RWPE1 (cell line): ENCODE measurements around the gene C1QL1.

Source experiments
- CTCF ChIA-PET: fragments of 350-600 bp; sonication (Branson Sonifier 250); formaldehyde crosslinking; extraction: SDS; loops from one replicate; lab custom pipeline; 2021; lab: Yijun Ruan, JAX
- POLR2A ChIA-PET: fragments of 400-600 bp; formaldehyde crosslinking; extraction: SDS; loops from one replicate; lab custom pipeline; 2020; ENCODE audit warnings: antibody characterized with exemption; ENCODE audit not compliant: low non-redundant PET; lab: Yijun Ruan, JAX
- DNase-seq: peaks from one replicate; pipeline ENCODE4 v3.0.0; 2012; ENCODE audit warnings: low spot score
- H3K27ac ChIP-seq: fragments of 450-650 bp; 2 replicates; pipeline ENCODE4 v1.5.1; 2017
- CTCF ChIP-seq: fragments of 450-650 bp; conservative IDR thresholded peaks from 2 replicates; pipeline ENCODE4 v1.5.1; 2017; ENCODE audit warnings: low read depth, mild to moderate bottlenecking

The C1QL1 gene

GRCh38 chr17:44976206-44976605 is 8.1 kb upstream of the C1QL1 start:
- POLR2A ChIA-PET, result interaction anchor here (0.5 to 0.6 kb wide), 2 partner anchors 27 to 35 kb away, joined by 4 to 6 read pairs; no protein-coding TSS in a partner anchor
- CTCF ChIA-PET, result no interaction called here
- DNase-seq, result no peak

GRCh38 chr17:44972953-44973352 is 4.8 kb upstream of the C1QL1 start:
- TF ChIP-seq CTCF, result no peak
- H3K27ac ChIP-seq, result peak overlapping the region; percentile 94
- peak; percentile 69 for DNase-seq
- CTCF ChIA-PET, result interaction anchor here (0.6 to 0.7 kb wide), 2 partner anchors 9 to 20 kb away, joined by 3 to 7 read pairs; no protein-coding TSS in a partner anchor
- POLR2A ChIA-PET, result no interaction called here

More at GRCh38 chr17:44976206-44976605, 8.1 kb upstream of the C1QL1 start:
- no peak for TF ChIP-seq CTCF
- peak overlapping the region; percentile 4; the same call in 1 of the 2 replicates for H3K27ac ChIP-seq

- ChIA-PET POLR2A (no interaction called here), CTCF (interaction anchor here (0.6 to 1.2 kb wide), 3 partner anchors 18 to 1221 kb away, joined by 3 to 4 read pairs (median 3); partner anchors contain the start of gene KANSL1)
- peak; percentile 83 for DNase-seq
- TF ChIP-seq CTCF, result no peak
- H3K27ac ChIP-seq, result peak overlapping the region; percentile 94
Measured at GRCh38 chr17:44971776-44972483, 3.8 kb upstream of the C1QL1 start.

- no peak for DNase-seq
- ChIA-PET POLR2A (no interaction called here), CTCF (interaction anchor here (0.7 kb wide), 1 partner anchor 129 kb away, joined by 3 read pairs; no protein-coding TSS in a partner anchor)
- peak overlapping the region; percentile 94 for H3K27ac ChIP-seq
- TF ChIP-seq CTCF, result no peak
Measured at GRCh38 chr17:44970136-44970741, 2.1 kb upstream of the C1QL1 start.

GRCh38 chr17:44969144-44969780 is 1.2 kb upstream of the C1QL1 start:
- POLR2A ChIA-PET, result interaction anchor here (0.6 kb wide), 1 partner anchor 56 kb away, joined by 6 read pairs; no protein-coding TSS in a partner anchor
- peak overlapping the region; percentile 94 for H3K27ac ChIP-seq
- DNase-seq, result no peak
- TF ChIP-seq CTCF, result no peak
- CTCF ChIA-PET, result interaction anchor here (0.7 to 1.4 kb wide), 3 partner anchors 30 to 53 kb away, joined by 3 to 6 read pairs (median 3); no protein-coding TSS in a partner anchor

GRCh38 chr17:44967907-44968224 is 237 bp downstream of the C1QL1 start:
- H3K27ac ChIP-seq, result no peak overlapping the region
- ChIA-PET POLR2A (interaction anchor here (0.6 kb wide), 1 partner anchor 13 kb away, joined by 8 read pairs; no protein-coding TSS in a partner anchor), CTCF (interaction anchor here (0.5 to 1.4 kb wide), 3 partner anchors 27 to 48 kb away, joined by 3 to 6 read pairs (median 3); no protein-coding TSS in a partner anchor)
- TF ChIP-seq CTCF, result no peak
- DNase-seq, result no peak
